GM19455 (cell line): ENCODE data around the gene TSHZ3.

Experiments used
- ATAC-seq: cut with Tn5 transposase; IDR thresholded peaks from one replicate; pipeline ENCODE4 v1.9.1; 2021; ENCODE audit not compliant: unreplicated experiment

TSHZ3 gene

GRCh38 chr19:31354799-31355664, 5.8 kb upstream of the TSHZ3 start:
- no peak for ATAC-seq

- ATAC-seq = no peak
Measured at GRCh38 chr19:31354316-31354715, 5.1 kb upstream of the TSHZ3 start.

- no peak for ATAC-seq
Measured at GRCh38 chr19:31353833-31354232, 4.6 kb upstream of the TSHZ3 start.

- ATAC-seq = no peak
Measured at GRCh38 chr19:31352782-31353651, 3.8 kb upstream of the TSHZ3 start.

GRCh38 chr19:31352296-31352781, 3.1 kb upstream of the TSHZ3 start:
- no peak for ATAC-seq

- ATAC-seq = no peak
Measured at GRCh38 chr19:31351855-31352195, 2.6 kb upstream of the TSHZ3 start.

GRCh38 chr19:31351056-31351854, 2.0 kb upstream of the TSHZ3 start:
- ATAC-seq = no peak

- no peak for ATAC-seq
Measured at GRCh38 chr19:31350693-31351055, 1.4 kb upstream of the TSHZ3 start.

GRCh38 chr19:31350033-31350692, 927 bp upstream of the TSHZ3 start:
- no peak for ATAC-seq

- ATAC-seq = no peak
Measured at GRCh38 chr19:31348481-31349159, 616 bp downstream of the TSHZ3 start.

GRCh38 chr19:31347828-31348392, 1.3 kb downstream of the TSHZ3 start:
- ATAC-seq = no peak

GRCh38 chr19:31347354-31347753, 1.9 kb downstream of the TSHZ3 start:
- ATAC-seq = no peak

- ATAC-seq = no peak
Measured at GRCh38 chr19:31346184-31347059, 2.8 kb downstream of the TSHZ3 start.

GRCh38 chr19:31344403-31344802, 4.8 kb downstream of the TSHZ3 start:
- ATAC-seq = no peak

- no peak for ATAC-seq
Measured at GRCh38 chr19:31342926-31343325, 6.3 kb downstream of the TSHZ3 start.

GRCh38 chr19:31340042-31341025, 8.9 kb downstream of the TSHZ3 start:
- ATAC-seq = no peak

GRCh38 chr19:31339411-31339810, 9.8 kb downstream of the TSHZ3 start:
- no peak for ATAC-seq
